Activated CD4-positive, alpha-beta T cell treated with anti-CD3 and anti-CD28 coated beads for 48 hours (primary cell): ENCODE data around the gene SLC25A46.
"Not testable (repeated sequence)": the region's sequence is repeated elsewhere in the genome, so short reads cannot be mapped to it uniquely, and the experiment has no call there.

Experiments used
- DNase-seq: peaks from one replicate; pipeline ENCODE4 v3.0.0-alpha.2; 2020

The SLC25A46 gene

GRCh38 chr5:110738812-110739651 is at the start of gene SLC25A46:
TSS of gene SLC25A46 (plus strand) at chr5:110739007. CDS start at chr5:110739120, 113 bp downstream.
- peak; percentile 90 for DNase-seq

- not testable (repeated sequence) for DNase-seq
These were observed 48.2 kb upstream of the SLC25A46 start for GRCh38 chr5:110690587-110690986.

GRCh38 chr5:110692669-110693068 is 46.1 kb upstream of the SLC25A46 start:
- DNase-seq = not testable (repeated sequence)

GRCh38 chr5:110702300-110702699 is 36.5 kb upstream of the SLC25A46 start:
- DNase-seq = no peak

GRCh38 chr5:110702704-110703103 is 36.1 kb upstream of the SLC25A46 start:
- no peak for DNase-seq

GRCh38 chr5:110703481-110703880 is 35.3 kb upstream of the SLC25A46 start:
- no peak for DNase-seq

GRCh38 chr5:110705349-110705748 is 33.5 kb upstream of the SLC25A46 start:
- DNase-seq = no peak

- no peak for DNase-seq
These were observed 31.5 kb upstream of the SLC25A46 start for GRCh38 chr5:110707260-110707844.

- DNase-seq = no peak
These were observed 22.3 kb upstream of the SLC25A46 start for GRCh38 chr5:110716247-110717245.

GRCh38 chr5:110718311-110718710 is 20.5 kb upstream of the SLC25A46 start:
- no peak for DNase-seq

- DNase-seq = peak; percentile 81
These were observed 12.4 kb upstream of the SLC25A46 start, which contains the start of gene TMEM232 for GRCh38 chr5:110726249-110727024. TSS of gene TMEM232 (minus strand) at chr5:110726671. CDS start at chr5:110667352, 59,319 bp downstream.

GRCh38 chr5:110727025-110727314 is 11.8 kb upstream of the SLC25A46 start:
- no peak for DNase-seq

GRCh38 chr5:110731499-110731898 is 7.3 kb upstream of the SLC25A46 start:
- DNase-seq = not testable (repeated sequence)

GRCh38 chr5:110734101-110734500 is 4.7 kb upstream of the SLC25A46 start:
- no peak for DNase-seq

- no peak for DNase-seq
These were observed 3.3 kb upstream of the SLC25A46 start for GRCh38 chr5:110735556-110735955.

GRCh38 chr5:110736753-110737152 is 2.1 kb upstream of the SLC25A46 start:
- no peak for DNase-seq

- DNase-seq = no peak
These were observed 350 bp upstream of the SLC25A46 start for GRCh38 chr5:110738503-110738811.

- DNase-seq = peak; percentile 16
These were observed 13.3 kb downstream of the SLC25A46 start for GRCh38 chr5:110751902-110752762.

- no peak for DNase-seq
These were observed 14.1 kb downstream of the SLC25A46 start for GRCh38 chr5:110752953-110753352.

GRCh38 chr5:110753600-110753999 is 14.8 kb downstream of the SLC25A46 start:
- no peak for DNase-seq

GRCh38 chr5:110754181-110754580 is 15.4 kb downstream of the SLC25A46 start:
- no peak for DNase-seq
